NT2/D1 (cell line): Measurements from ENCODE around the gene ISYNA1.

Experiments used
- SUZ12 ChIP-seq: IDR thresholded peaks from 2 replicates; pipeline ENCODE4 v1.6.1; 2011; ENCODE audit not compliant: insufficient read length, insufficient read depth; ENCODE audit errors: extremely low read depth
- YY1 ChIP-seq: IDR thresholded peaks from 2 replicates; pipeline ENCODE4 v1.6.1; 2011; ENCODE audit not compliant: insufficient read length, insufficient read depth
- ZNF274 ChIP-seq: IDR thresholded peaks from 2 replicates; pipeline ENCODE4 v1.6.1; 2011; ENCODE audit warnings: mild to moderate bottlenecking, low read depth, low read length

DNA sequence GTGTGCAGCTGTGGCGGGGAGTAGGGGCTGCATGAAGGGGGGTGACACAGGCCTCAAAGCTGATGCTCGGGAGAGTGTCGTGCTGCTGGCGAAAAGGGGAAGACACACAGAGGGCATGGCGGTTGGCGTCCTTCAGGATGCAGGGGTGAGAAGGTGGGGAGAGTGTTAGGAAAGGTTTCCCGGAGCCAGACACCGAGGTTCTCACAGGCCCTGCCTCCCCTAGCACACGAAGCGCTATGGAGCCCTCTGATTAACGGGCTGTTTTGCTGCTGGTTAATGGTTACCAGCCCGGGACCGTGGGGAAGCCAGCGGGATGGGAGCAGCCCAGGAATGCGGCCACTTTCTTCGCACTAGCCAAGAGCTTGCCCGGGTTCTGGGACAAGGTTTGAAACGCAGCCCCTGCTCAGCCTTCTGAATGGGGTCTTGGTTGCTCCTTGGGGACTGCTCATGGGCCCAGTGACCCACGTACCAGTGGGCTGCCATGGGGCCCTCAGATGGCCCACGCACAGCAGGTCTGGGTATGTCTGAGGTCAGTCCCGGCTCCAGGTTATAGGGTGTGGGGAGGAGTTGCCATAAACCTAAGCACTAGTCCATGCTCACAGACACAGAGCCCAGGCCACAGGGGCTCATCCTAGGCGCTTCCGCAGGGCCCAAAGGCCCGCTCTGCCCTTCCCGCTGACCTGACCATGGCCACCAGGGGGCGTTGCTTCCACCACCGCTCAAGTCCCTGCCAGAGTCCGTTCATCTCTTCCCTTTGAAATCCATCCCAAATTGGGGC is 31.3 kb upstream of the ISYNA1 start:
- TF ChIP-seq SUZ12 (no peak), YY1 (no peak), ZNF274 (no peak)
